Measurements from ENCODE around the gene C1QTNF4.

Gene C1QTNF4

DNA sequence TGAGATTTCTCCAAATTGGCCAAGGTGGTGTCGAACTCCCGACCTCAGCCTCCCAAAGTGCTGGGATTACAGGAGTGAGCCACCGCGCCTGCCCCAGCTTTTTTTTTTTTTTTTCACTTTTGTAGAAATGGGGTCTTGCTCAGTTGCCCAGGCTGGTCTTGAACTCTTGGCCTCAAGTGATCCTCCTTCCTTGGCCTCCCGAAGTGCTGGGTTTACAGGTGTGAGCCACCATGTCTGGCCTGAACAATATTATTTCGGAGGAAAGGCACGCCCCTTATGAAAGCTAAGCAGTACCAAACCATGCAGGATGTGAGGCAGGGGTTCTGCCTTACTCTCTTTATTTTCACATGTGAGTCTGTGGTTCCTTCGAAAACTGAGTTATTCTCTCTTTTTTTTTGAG is 32.0 kb upstream of the C1QTNF4 start:
- TF ChIP-seq, protein P1, sequence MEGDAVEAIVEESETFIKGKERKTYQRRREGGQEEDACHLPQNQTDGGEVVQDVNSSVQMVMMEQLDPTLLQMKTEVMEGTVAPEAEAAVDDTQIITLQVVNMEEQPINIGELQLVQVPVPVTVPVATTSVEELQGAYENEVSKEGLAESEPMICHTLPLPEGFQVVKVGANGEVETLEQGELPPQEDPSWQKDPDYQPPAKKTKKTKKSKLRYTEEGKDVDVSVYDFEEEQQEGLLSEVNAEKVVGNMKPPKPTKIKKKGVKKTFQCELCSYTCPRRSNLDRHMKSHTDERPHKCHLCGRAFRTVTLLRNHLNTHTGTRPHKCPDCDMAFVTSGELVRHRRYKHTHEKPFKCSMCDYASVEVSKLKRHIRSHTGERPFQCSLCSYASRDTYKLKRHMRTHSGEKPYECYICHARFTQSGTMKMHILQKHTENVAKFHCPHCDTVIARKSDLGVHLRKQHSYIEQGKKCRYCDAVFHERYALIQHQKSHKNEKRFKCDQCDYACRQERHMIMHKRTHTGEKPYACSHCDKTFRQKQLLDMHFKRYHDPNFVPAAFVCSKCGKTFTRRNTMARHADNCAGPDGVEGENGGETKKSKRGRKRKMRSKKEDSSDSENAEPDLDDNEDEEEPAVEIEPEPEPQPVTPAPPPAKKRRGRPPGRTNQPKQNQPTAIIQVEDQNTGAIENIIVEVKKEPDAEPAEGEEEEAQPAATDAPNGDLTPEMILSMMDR (IDR thresholded peaks at IDR 0.05; ENCODE audit: borderline replicate concordance, insufficient read depth, low read depth, low read length): no peak
- no peak overlapping the region for H3K4me3 ChIP-seq (ENCODE audit: low read depth, low read length)

DNA sequence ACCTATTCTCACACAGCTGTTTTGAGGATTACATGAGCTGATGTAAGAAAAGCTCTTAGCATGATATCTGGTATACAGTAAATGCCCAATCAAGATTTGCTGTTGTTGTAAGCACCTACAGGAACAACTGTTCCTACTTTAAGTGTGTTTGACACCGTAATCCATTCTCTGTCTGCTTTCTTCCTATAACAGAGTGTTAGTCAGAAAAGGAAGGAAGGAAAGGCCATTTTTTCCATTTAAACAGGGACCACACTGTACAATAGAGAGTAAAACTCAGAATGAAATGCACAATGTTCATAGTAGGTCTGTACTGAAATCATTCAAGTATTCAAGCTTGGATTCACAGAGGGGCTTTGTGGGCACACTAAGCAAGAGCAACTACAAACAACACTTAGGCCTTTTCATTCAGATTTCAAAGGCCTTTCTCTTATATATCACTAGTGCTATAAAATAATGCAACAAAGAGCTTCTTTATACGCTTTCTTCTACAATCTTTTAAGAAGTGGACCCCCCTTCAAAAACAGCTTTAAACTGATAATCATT is 26.7 kb upstream of the C1QTNF4 start:
- H3K4me3 ChIP-seq (ENCODE audit: low read depth, low read length): no peak overlapping the region
- TF ChIP-seq, protein P1 (IDR thresholded peaks at IDR 0.05; ENCODE audit: borderline replicate concordance, insufficient read depth, low read depth, low read length): no peak

DNA sequence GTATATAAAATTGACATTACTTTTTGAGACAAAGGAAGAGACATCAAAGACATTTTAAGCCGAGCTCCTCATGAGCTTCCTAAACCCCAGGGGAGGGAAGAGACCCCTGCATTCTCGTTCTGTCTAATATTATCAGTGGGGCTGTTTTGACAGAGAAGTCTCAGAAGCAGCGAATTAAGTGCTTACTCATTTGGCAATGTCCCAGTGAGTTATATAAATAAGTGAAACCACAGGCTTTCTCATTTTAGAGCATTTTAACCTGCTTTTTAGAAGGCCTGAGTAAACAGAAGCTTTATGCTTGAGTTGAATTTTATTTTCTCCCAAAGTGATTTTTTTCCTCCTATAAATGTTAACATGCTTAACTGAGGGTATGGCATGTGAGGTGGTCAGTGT is 23.2 kb upstream of the C1QTNF4 start:
- TF ChIP-seq, protein P1 (IDR thresholded peaks at IDR 0.05; ENCODE audit: borderline replicate concordance, insufficient read depth, low read depth, low read length): no peak
- no peak overlapping the region for H3K4me3 ChIP-seq (ENCODE audit: low read depth, low read length)

DNA sequence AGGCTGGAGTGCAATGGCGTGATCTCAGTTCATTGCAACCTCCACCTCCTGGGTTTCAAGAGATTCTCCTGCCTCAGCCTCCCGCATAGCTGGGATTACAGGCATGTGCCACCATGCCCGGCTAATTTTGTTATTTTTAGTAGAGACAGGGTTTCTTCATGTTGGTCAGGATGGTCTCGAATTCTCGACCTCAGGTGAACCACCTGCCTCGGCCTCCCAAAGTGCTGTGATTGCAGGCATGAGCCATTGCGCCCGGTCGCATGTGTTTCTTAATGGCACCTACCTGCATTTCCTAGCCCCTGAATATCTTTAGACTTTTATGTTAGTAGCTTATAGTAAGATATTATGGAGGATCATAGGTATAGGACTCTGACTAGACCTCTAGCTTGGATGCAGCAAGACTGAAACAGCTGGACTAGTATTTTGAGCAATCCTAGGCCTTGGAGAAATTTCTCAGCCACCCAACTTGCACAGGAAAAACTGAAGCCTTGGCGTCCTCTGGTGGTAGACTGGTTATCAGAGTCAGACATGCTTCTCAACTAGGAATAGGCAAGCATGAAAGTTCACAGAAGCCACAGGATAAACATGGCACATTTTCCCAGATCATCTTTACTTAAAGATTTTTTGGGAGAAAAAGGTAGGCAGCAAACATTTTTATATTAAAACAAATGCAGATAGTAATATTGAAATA is 22.7 kb upstream of the C1QTNF4 start:
- no peak overlapping the region for H3K4me3 ChIP-seq (ENCODE audit: low read depth, low read length)
- TF ChIP-seq, protein P1 (IDR thresholded peaks at IDR 0.05; ENCODE audit: borderline replicate concordance, insufficient read depth, low read depth, low read length): peak; percentile 73

DNA sequence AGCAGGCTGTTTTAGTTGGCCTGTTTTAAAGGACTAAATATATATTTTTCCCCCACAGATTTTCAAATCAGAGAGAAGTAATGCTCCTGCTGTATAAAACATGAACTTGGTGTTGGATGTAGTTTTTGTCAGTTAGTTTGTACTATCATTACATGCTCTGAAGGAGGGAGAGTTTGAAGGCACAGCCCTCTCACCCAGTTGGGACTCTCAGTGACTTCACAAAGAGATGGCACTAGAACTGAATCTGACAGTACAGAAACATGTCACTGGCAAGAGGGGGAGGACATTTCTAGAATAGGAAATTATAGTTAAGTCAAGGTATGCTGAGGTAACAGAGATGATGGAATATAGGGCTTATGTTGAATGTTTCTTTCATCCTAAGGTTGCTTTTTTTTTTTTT is 21.0 kb upstream of the C1QTNF4 start:
- TF ChIP-seq, protein P1 (IDR thresholded peaks at IDR 0.05; ENCODE audit: borderline replicate concordance, insufficient read depth, low read depth, low read length): no peak

DNA sequence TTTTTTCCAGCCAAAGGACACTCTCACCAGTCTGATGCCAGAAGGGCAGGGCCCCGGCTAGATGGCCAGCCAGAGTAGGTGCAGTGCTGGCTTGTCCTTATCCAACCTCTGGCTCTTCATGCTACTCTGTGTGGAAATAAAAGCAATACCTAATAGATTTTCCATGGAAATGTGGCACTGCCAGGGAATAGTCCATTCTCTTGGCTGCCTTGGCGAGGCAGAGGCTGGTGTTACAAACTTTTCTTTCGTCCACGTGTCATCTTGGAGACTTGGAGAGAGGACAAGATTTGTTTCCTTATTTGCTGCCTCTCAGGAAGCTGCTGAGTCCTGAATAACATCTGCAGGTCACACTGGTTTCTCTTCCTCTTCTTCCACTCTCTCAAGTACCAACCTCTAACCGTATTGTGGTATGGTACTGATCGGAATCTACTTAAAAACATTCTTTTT is 17.2 kb upstream of the C1QTNF4 start:
- TF ChIP-seq, protein P1 (IDR thresholded peaks at IDR 0.05; ENCODE audit: borderline replicate concordance, insufficient read depth, low read depth, low read length): no peak
- H3K4me3 ChIP-seq (ENCODE audit: low read depth, low read length): no peak overlapping the region

More for the DNA sequence above, 21.0 kb upstream of the C1QTNF4 start:
- H3K4me3 ChIP-seq (ENCODE audit: low read depth, low read length): no peak overlapping the region

DNA sequence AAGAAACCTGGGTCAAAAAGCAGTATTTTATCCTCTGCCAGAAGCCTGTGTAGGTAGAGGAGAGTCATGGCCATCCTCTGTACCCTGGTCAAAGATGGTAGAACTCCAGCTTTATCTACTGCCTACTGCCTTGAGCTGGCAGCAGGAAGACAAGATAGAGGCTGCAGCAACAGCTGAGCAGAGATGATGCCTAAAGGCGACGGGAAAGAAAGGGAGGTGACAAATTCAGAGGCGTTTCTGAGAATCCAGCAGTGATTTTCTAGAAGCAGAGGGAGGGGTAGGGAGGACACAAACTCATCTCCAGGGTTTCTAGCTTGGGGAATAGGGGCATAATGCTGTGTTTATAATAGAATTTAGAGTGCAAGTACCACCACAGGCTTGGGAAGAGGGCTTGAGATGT is 15.5 kb upstream of the C1QTNF4 start:
- TF ChIP-seq, protein P1 (IDR thresholded peaks at IDR 0.05; ENCODE audit: borderline replicate concordance, insufficient read depth, low read depth, low read length): no peak
- H3K4me3 ChIP-seq (ENCODE audit: low read depth, low read length): no peak overlapping the region

Measured in GM12875 (cell line).